AG09319 (cell line): ENCODE results near the gene SOBP.

ENCODE experiments used
- DNase-seq: peaks from one replicate; pipeline ENCODE4 v3.0.0-alpha.2; 2010; ENCODE audit warnings: low read depth; ENCODE audit errors: extremely low read depth
- CTCF ChIP-seq: IDR thresholded peaks from 2 replicates; pipeline ENCODE4 v1.5.1; 2011; ENCODE audit warnings: low read depth, mild to moderate bottlenecking, inconsistent platforms, low read length, moderate library complexity

Gene SOBP

GRCh38 chr6:107662333-107662732 lies 172.4 kb downstream of the SOBP start:
- no peak for DNase-seq

GRCh38 chr6:107663308-107663707 lies 173.4 kb downstream of the SOBP start:
- no peak for TF ChIP-seq CTCF

More at GRCh38 chr6:107662333-107662732, 172.4 kb downstream of the SOBP start:
- TF ChIP-seq CTCF, result no peak

GRCh38 chr6:107665382-107665781 lies 175.5 kb downstream of the SOBP start:
- no peak for TF ChIP-seq CTCF
- no peak for DNase-seq

More at GRCh38 chr6:107663308-107663707, 173.4 kb downstream of the SOBP start:
- no peak for DNase-seq

GRCh38 chr6:107666084-107666980 lies 176.4 kb downstream of the SOBP start:
- TF ChIP-seq CTCF, result no peak
- no peak for DNase-seq

GRCh38 chr6:107666981-107667601 lies 177.2 kb downstream of the SOBP start:
- no peak for DNase-seq
- TF ChIP-seq CTCF, result no peak

GRCh38 chr6:107667790-107668189 lies 177.9 kb downstream of the SOBP start:
- no peak for DNase-seq
- no peak for TF ChIP-seq CTCF
